ENCODE data around the gene GPR39.

GPR39 gene

DNA sequence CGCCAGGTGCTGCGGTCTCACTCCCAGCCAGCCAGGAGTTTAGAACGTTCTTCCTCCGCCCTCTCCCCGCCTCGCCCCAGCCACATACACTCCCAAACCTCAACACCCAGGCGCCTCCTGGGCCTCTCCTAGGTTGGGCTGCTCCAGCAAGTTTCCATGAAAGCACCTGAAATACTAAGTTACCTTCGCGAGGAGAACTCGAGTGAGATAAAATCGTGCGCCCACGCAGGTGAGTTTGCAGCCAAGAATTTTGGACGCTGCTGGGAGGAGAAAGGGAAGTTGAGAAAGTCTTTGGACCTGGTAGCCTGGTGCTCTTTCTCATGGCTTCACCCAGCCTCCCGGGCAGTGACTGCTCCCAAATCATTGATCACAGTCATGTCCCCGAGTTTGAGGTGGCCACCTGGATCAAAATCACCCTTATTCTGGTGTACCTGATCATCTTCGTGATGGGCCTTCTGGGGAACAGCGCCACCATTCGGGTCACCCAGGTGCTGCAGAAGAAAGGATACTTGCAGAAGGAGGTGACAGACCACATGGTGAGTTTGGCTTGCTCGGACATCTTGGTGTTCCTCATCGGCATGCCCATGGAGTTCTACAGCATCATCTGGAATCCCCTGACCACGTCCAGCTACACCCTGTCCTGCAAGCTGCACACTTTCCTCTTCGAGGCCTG is at the start of gene GPR39:
Gene GPR39 (plus strand): TSS at position 83 of the 673 bp plus-strand sequence.
- ATAC-seq (replicated peaks; ENCODE audit: extremely low read depth, poor library complexity, severe bottlenecking), result no peak
- H3K9me3 Mint-ChIP-seq, result peaks cover 10% of the 10 kb centered on the region
- H3K4me1 Mint-ChIP-seq, result no peaks in the 10 kb centered on the region
- peaks cover 11% of the 10 kb centered on the region for H3K27me3 Mint-ChIP-seq
- no peaks in the 10 kb centered on the region for H3K36me3 Mint-ChIP-seq (ENCODE audit: insufficient read depth)
- H3K27ac Mint-ChIP-seq (ENCODE audit: low read depth), result no peak within 1 kb of the TSS
- no peak within 1 kb of the TSS for H3K4me3 Mint-ChIP-seq
- DNase-seq (ENCODE audit: low spot score in 2 of 2), result no peak

DNA sequence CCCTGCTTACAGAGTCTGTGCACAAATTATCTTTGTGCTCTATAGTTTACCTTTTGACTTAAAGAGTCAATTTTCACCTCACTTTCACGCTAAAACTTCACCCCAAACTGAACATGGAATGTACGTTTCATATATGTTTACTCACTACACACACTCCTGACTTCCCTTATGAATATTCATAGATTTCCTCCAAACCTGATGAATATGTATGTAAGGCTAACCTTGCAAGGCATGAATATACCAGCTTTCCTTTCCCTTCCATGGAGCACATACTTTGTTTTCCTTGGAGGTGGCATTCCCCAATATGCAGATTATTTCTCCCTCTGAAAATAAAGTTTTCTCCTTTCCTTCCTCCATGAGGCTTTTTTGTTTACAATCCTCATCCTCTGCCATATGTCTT is 48.4 kb upstream of the GPR39 start:
- Mint-ChIP-seq H3K27ac (ENCODE audit: low read depth) (no peak overlapping the region), H3K27me3 (no peaks in the 10 kb centered on the region), H3K4me3 (no peak overlapping the region), H3K9me3 (peaks cover 24% of the 10 kb centered on the region), H3K4me1 (no peaks in the 10 kb centered on the region), H3K36me3 (ENCODE audit: insufficient read depth) (no peaks in the 10 kb centered on the region)
- ATAC-seq (replicated peaks; ENCODE audit: extremely low read depth, poor library complexity, severe bottlenecking) (no peak), DNase-seq (ENCODE audit: low spot score in 2 of 2) (no peak)

DNA sequence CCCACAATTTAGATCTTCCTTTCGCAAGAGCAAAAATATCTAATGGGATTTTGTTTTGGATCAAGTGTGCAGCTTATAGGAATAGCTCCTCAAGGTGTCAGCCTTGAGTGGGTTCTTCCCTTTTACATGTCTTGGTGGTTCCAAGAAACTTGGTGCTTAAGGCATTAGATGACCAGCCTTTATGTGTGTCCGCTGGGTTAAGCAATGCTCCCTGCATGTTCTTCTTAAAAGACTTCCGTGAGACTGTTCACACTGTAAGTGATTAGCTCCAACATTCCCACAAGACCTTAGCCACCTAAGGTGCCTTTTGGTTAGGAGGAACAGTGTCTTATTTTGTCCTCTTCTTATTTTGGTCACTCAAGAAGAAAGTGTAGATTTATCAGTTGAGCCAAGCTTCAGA is 44.3 kb upstream of the GPR39 start:
- Mint-ChIP-seq H3K9me3 (peaks cover 6% of the 10 kb centered on the region), H3K36me3 (ENCODE audit: insufficient read depth) (no peaks in the 10 kb centered on the region), H3K4me1 (no peaks in the 10 kb centered on the region), H3K27ac (ENCODE audit: low read depth) (no peak overlapping the region), H3K27me3 (no peaks in the 10 kb centered on the region), H3K4me3 (no peak overlapping the region)
- ATAC-seq (replicated peaks; ENCODE audit: extremely low read depth, poor library complexity, severe bottlenecking) (no peak), DNase-seq (ENCODE audit: low spot score in 2 of 2) (no peak)

DNA sequence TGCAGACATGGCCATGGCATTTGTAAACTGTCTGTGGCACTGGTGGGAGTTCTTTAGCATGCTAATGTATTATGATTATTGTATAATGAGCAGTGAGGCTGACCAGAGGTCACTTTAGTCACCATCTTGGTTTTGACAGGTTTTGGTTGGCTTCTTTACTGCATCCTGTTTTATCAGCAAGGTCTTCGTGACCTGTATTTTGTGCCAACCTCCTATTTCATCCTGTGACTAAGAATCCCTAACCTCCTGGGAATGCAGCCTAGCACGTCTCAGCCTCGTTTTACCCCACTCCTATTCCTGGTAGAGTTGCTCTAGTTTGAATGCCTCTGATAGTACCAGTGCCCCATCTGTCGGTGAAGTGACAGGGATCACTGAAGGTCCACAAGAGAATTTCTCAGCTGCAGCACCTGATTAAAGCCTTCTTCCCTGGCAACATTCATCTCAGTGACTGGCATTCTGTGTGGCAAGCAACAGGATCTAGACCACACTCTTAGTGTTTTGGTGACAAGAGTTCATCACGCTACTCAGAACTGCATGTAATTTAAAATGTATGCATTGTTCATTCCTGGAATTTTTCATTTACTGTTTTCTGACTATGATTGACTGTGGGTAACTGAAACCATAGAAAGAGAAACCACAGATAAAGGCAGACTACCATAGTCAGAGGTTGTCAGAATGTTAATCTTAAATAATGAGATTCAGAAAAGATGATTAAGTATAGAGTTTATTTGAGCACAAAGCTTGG is 43.0 kb upstream of the GPR39 start:
- DNase-seq (ENCODE audit: low spot score in 2 of 2) (no peak), ATAC-seq (replicated peaks; ENCODE audit: extremely low read depth, poor library complexity, severe bottlenecking) (no peak)
- no peak overlapping the region for H3K27ac Mint-ChIP-seq (ENCODE audit: low read depth)
- H3K27me3 Mint-ChIP-seq, result no peaks in the 10 kb centered on the region
- peaks cover 6% of the 10 kb centered on the region for H3K9me3 Mint-ChIP-seq
- H3K4me1 Mint-ChIP-seq, result no peaks in the 10 kb centered on the region
- H3K4me3 Mint-ChIP-seq, result no peak overlapping the region
- H3K36me3 Mint-ChIP-seq (ENCODE audit: insufficient read depth), result no peaks in the 10 kb centered on the region

DNA sequence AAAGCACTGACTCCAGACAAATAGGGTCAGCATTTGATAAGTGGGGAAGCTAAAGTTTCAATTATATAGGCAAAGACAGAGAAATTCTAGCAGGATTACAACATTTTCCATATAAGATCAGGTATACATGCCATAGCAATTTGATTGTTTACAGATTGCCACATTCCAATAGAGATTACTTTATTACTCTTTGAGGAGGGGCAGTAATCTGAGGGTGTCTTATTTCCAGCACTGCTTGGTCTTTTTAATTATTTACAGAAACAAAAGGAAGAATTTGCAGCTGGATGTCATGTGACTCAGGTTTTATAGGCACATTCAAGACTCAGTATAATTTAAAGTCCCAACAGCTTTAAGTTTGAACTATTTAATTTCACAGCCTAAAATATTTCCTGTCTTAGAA is 42.5 kb upstream of the GPR39 start:
- Mint-ChIP-seq H3K4me3 (no peak overlapping the region), H3K27ac (ENCODE audit: low read depth) (no peak overlapping the region), H3K4me1 (no peaks in the 10 kb centered on the region), H3K9me3 (peaks cover 6% of the 10 kb centered on the region), H3K27me3 (no peaks in the 10 kb centered on the region), H3K36me3 (ENCODE audit: insufficient read depth) (no peaks in the 10 kb centered on the region)
- ATAC-seq (replicated peaks; ENCODE audit: extremely low read depth, poor library complexity, severe bottlenecking), result no peak
- no peak for DNase-seq (ENCODE audit: low spot score in 2 of 2)

DNA sequence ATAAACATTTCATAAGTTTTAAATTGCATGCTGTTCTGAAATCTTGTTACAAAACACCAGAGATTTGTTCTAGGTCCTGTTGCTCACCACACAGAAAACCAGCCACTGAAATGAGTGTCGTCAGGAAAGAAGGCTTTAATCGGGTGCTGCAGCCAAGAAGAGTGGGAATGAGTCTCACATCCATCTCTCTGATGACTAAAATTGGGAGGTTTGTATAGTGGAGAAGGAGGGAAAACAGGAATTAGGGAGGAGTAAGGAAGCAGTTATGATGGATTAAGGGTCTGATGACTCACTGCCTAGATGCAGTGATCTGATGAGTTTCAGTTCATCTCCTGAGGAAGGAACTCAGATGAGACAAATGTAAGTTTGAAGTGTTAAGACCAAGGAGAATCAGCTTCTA is 42.1 kb upstream of the GPR39 start:
- Mint-ChIP-seq H3K4me3 (no peak overlapping the region), H3K36me3 (ENCODE audit: insufficient read depth) (no peaks in the 10 kb centered on the region), H3K9me3 (peaks cover 6% of the 10 kb centered on the region), H3K4me1 (no peaks in the 10 kb centered on the region), H3K27me3 (no peaks in the 10 kb centered on the region), H3K27ac (ENCODE audit: low read depth) (no peak overlapping the region)
- ATAC-seq (replicated peaks; ENCODE audit: extremely low read depth, poor library complexity, severe bottlenecking), result no peak
- no peak for DNase-seq (ENCODE audit: low spot score in 2 of 2)

DNA sequence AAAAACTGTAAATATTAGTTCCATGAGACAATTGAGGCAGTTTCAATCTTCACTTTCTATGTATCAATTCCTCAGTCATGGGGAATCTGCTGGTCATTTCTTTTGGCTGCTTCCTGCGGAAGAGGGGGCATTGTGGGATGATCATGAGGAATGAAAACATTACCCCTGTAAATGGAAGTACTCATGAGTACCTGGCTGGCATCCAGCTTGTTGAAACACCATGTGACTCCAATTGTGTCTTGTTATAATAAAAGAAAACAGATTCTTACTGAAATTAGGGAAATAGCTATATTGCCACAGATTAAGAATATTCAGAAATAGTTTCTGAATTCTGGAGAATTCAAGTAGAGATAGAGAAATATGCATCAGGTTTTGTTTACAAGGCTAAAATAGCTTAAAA is 41.6 kb upstream of the GPR39 start:
- Mint-ChIP-seq H3K4me3 (no peak overlapping the region), H3K36me3 (ENCODE audit: insufficient read depth) (no peaks in the 10 kb centered on the region), H3K4me1 (no peaks in the 10 kb centered on the region), H3K27me3 (no peaks in the 10 kb centered on the region), H3K9me3 (peaks cover 6% of the 10 kb centered on the region), H3K27ac (ENCODE audit: low read depth) (no peak overlapping the region)
- DNase-seq (ENCODE audit: low spot score in 2 of 2) (no peak), ATAC-seq (replicated peaks; ENCODE audit: extremely low read depth, poor library complexity, severe bottlenecking) (no peak)

DNA sequence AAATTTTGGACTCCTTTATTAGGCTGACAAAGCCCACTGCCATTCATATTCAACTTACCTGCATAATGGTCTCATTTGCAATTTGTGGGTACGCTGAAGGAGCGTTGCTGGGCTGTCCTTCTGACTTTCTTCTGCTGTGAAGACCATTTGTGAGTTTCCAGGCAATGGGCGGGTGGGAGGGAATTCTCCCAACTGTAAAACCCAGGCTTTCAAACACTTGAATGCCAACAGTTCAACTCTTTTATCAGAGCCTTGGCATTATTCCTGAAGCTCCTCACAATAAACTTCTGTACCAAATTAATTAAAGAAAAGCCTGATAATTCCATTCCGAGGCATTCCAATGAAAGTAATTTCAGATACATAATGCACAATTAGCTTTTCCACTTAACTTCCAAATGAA is 35.2 kb upstream of the GPR39 start:
- Mint-ChIP-seq H3K9me3 (peaks cover 17% of the 10 kb centered on the region), H3K4me3 (no peak overlapping the region), H3K4me1 (no peaks in the 10 kb centered on the region), H3K36me3 (ENCODE audit: insufficient read depth) (no peaks in the 10 kb centered on the region), H3K27me3 (no peaks in the 10 kb centered on the region), H3K27ac (ENCODE audit: low read depth) (no peak overlapping the region)
- no peak for DNase-seq (ENCODE audit: low spot score in 2 of 2)
- no peak for ATAC-seq (replicated peaks; ENCODE audit: extremely low read depth, poor library complexity, severe bottlenecking)

DNA sequence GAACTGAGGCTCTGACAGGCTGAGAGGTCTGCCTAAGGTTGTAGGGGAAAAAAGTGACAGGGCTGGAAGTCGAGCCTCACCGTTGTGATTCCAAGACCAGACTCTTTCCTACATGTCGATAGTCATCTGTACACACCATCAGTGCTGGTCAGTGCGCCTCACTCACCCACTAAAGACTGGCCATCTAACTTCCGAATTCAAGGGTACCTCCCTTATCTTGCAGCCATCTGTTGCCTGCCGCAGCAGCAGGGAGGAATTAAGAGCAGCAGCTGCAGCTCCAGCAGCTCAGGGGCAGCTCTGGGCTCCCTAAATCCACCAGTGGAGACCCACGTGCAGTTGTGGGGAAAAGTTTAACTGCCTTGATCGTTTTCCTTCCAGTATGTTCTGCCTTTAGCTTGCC is 32.6 kb upstream of the GPR39 start:
- DNase-seq (ENCODE audit: low spot score in 2 of 2) (no peak), ATAC-seq (replicated peaks; ENCODE audit: extremely low read depth, poor library complexity, severe bottlenecking) (no peak)
- Mint-ChIP-seq H3K4me3 (no peak overlapping the region), H3K9me3 (peaks cover 27% of the 10 kb centered on the region), H3K36me3 (ENCODE audit: insufficient read depth) (no peaks in the 10 kb centered on the region), H3K4me1 (no peaks in the 10 kb centered on the region), H3K27ac (ENCODE audit: low read depth) (no peak overlapping the region), H3K27me3 (no peaks in the 10 kb centered on the region)

DNA sequence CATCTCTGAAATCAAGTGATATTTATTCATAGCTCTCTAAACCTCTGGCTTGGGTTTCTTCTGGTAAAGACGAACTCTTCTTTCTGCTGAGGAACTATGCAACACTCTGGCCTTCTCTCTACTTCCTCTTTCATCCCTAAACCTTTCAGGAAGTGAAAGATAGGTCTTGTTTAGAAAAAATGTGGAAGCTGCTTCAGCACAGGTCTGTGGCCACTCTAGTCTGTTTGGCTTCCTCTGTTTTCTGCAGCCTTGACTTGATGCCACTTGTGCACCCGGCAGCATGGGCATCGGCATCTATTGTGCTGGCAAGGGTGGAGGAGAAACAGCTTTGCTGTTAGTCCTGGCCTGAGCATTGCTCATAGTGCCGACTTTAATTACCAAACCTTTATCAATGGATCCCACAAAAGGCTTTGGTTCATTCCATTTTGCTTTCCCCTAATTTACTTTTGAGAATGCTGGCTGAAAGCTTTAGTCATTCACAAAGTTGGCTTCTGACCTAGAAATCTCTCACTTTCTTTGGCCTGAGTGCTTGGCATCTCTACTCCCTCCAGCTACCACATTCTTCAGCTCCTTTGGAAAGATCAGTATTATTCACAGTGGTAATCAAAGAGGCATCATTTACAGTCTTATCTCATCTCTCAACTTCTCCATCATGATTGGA is 32.0 kb upstream of the GPR39 start:
- Mint-ChIP-seq H3K27ac (ENCODE audit: low read depth) (no peak overlapping the region), H3K9me3 (peaks cover 27% of the 10 kb centered on the region), H3K4me3 (no peak overlapping the region), H3K36me3 (ENCODE audit: insufficient read depth) (no peaks in the 10 kb centered on the region), H3K27me3 (no peaks in the 10 kb centered on the region), H3K4me1 (no peaks in the 10 kb centered on the region)
- ATAC-seq (replicated peaks; ENCODE audit: extremely low read depth, poor library complexity, severe bottlenecking) (no peak), DNase-seq (ENCODE audit: low spot score in 2 of 2) (no peak)

DNA sequence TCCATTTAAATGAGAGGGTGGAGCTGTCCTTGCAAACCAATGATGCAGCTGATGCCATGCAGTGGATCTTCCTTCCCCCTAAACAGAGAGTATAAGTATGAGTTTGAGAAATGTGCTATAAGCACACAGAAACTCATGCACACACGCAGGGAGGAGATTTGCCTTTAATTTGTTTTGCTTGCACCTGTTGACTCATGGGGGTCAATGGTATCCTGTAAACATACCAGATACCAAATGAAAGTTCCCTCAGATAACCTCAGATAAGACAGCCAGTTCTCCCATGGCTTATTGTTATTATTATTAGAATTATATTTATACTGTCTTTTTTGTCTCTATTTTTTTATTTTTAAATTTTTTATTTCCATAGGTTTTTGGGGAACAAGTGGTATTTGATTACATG is 29.5 kb upstream of the GPR39 start:
- DNase-seq (ENCODE audit: low spot score in 2 of 2), result no peak
- no peak for ATAC-seq (replicated peaks; ENCODE audit: extremely low read depth, poor library complexity, severe bottlenecking)
- Mint-ChIP-seq H3K9me3 (peaks cover 21% of the 10 kb centered on the region), H3K4me1 (no peaks in the 10 kb centered on the region), H3K36me3 (ENCODE audit: insufficient read depth) (no peaks in the 10 kb centered on the region), H3K27me3 (no peaks in the 10 kb centered on the region), H3K27ac (ENCODE audit: low read depth) (no peak overlapping the region), H3K4me3 (no peak overlapping the region)

DNA sequence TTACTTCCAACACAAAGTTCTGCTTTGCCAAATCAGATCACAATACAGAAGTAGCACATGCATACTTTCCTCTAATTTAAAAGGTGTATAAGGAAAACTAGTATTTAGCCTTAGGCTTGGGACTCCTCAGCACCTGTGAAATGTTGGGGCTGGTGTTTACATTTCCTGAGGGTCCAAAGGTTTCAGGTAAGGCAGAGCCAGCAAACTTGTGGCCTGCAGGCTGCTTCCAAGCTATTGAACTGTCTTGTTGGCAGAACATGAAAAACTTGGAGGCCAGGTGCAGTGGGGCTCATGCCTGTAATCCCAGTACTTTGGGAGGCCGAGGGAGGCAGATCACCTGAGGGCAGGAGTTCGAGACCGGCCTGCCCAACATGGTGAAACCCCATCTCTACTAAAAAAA is 26.5 kb upstream of the GPR39 start:
- no peaks in the 10 kb centered on the region for H3K4me1 Mint-ChIP-seq
- H3K27me3 Mint-ChIP-seq, result no peaks in the 10 kb centered on the region
- H3K27ac Mint-ChIP-seq (ENCODE audit: low read depth), result no peak overlapping the region
- H3K9me3 Mint-ChIP-seq, result peaks cover 18% of the 10 kb centered on the region
- no peak overlapping the region for H3K4me3 Mint-ChIP-seq
- H3K36me3 Mint-ChIP-seq (ENCODE audit: insufficient read depth), result no peaks in the 10 kb centered on the region
- no peak for DNase-seq (ENCODE audit: low spot score in 2 of 2)
- ATAC-seq (replicated peaks; ENCODE audit: extremely low read depth, poor library complexity, severe bottlenecking), result no peak

DNA sequence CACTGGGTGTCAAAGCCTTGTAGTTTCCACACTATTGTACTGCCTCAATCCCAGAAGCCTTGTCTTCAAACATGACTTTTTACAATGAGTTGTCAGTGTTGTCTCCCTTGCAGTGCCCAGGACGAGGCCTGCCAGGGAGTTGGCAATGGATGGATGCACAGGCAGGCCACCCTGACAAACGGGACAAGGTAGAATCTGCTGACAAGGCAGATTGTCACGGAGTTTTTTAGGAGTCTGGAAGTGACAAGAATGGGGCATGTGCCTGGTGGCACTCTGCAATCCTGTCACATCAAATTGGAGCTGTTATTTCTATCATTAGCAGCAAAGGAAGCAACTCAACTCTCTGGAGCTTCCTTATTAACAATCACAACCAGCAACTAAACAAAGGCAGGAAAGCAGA is 25.2 kb upstream of the GPR39 start:
- no peaks in the 10 kb centered on the region for H3K27me3 Mint-ChIP-seq
- H3K4me3 Mint-ChIP-seq, result no peak overlapping the region
- no peaks in the 10 kb centered on the region for H3K36me3 Mint-ChIP-seq (ENCODE audit: insufficient read depth)
- ATAC-seq (replicated peaks; ENCODE audit: extremely low read depth, poor library complexity, severe bottlenecking) (no peak), DNase-seq (ENCODE audit: low spot score in 2 of 2) (no peak)
- no peak overlapping the region for H3K27ac Mint-ChIP-seq (ENCODE audit: low read depth)
- no peaks in the 10 kb centered on the region for H3K4me1 Mint-ChIP-seq
- peaks cover 19% of the 10 kb centered on the region for H3K9me3 Mint-ChIP-seq
